ENCODE measurements around the gene MSH6.
A peak's percentile ranks its signal among the peaks of the same experiment; 100 is the strongest.

MSH6 gene, protein sequence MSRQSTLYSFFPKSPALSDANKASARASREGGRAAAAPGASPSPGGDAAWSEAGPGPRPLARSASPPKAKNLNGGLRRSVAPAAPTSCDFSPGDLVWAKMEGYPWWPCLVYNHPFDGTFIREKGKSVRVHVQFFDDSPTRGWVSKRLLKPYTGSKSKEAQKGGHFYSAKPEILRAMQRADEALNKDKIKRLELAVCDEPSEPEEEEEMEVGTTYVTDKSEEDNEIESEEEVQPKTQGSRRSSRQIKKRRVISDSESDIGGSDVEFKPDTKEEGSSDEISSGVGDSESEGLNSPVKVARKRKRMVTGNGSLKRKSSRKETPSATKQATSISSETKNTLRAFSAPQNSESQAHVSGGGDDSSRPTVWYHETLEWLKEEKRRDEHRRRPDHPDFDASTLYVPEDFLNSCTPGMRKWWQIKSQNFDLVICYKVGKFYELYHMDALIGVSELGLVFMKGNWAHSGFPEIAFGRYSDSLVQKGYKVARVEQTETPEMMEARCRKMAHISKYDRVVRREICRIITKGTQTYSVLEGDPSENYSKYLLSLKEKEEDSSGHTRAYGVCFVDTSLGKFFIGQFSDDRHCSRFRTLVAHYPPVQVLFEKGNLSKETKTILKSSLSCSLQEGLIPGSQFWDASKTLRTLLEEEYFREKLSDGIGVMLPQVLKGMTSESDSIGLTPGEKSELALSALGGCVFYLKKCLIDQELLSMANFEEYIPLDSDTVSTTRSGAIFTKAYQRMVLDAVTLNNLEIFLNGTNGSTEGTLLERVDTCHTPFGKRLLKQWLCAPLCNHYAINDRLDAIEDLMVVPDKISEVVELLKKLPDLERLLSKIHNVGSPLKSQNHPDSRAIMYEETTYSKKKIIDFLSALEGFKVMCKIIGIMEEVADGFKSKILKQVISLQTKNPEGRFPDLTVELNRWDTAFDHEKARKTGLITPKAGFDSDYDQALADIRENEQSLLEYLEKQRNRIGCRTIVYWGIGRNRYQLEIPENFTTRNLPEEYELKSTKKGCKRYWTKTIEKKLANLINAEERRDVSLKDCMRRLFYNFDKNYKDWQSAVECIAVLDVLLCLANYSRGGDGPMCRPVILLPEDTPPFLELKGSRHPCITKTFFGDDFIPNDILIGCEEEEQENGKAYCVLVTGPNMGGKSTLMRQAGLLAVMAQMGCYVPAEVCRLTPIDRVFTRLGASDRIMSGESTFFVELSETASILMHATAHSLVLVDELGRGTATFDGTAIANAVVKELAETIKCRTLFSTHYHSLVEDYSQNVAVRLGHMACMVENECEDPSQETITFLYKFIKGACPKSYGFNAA (N-terminal part only)

DNA sequence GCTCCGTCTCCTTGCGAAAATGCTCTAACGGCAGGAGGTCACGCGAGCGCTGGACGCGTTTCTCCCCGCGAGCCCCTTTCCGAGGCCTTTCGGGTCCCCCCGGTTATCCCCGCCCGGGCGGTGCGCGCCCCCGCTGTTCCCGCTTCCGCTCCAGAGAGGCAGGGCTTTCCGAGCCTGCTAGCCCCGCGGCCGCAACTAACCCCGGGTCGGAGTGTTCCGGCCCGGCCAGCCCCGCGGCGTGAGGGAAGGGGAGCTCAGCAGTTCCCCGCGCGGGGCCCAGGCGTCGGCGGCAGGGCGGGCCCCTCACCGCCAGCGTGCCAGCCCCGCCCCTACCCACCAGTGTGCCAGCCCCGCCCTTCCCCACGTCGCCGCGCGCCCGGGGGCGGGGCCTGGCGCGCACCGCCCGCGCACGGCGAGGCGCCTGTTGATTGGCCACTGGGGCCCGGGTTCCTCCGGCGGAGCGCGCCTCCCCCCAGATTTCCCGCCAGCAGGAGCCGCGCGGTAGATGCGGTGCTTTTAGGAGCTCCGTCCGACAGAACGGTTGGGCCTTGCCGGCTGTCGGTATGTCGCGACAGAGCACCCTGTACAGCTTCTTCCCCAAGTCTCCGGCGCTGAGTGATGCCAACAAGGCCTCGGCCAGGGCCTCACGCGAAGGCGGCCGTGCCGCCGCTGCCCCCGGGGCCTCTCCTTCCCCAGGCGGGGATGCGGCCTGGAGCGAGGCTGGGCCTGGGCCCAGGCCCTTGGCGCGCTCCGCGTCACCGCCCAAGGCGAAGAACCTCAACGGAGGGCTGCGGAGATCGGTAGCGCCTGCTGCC, at the start of gene MSH6:
Gene MSH6, plus strand, starts transcription at position 475 of the 815 bp plus-strand sequence. Its CDS starts 89 bp downstream, at position 564.
- DNase-seq, result peak; percentile 85

DNA sequence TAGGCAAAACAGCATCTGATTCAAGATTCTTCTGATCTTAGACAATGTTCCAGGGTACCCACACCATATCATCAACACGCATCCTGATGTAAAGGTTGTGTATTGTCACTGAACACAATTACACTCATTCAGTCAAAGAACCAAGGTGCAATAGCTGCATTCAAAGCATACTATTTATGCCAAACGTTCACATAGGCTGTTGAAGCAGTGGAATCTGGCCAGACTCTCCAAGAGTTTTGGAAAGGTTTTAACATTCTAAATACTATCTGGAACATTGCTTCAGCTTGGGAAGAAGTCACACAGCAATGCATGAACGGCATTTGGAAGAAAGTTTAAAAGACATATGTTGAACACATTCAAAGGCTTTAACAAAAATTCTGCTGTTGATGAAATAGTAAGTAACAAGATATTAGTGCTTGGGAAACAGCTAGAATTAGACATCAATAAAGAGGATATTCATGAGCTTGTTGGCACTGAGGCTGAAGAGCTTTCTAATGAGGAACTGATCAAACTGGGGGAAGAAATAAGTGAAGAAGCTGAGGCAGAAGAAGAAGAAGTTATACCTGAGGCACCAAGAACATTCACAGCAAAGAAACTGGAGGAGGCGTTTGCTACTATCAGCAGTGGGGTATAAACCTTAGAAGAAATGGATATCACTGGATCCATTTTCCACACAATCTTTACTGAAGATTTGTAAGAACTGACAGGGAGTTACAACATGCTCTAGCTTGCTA, 47.6 kb upstream of the MSH6 start:
- no peak for DNase-seq

DNA sequence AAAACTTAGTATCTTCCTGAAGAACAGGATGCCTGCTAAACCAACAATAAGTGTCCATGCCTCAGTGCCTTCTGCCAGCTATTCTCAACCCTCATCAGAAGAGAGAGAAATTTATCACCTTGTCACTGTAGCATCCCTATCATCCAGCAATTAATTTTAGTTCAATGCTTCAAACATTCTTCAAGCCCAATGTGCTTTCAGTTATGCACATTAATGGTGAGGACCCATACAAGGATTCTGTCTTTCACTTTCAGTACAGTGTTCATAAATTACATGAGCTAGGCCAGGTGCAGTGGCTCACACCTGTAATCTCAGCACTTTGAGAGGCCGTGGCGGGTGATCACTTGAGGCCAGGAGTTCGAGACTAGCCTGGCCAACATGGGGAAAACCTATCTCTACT, 47.0 kb upstream of the MSH6 start:
- DNase-seq, result no peak

- no peak for DNase-seq
These were observed 45.6 kb upstream of the MSH6 start for GRCh38 chr2:47737191-47737975.

DNA sequence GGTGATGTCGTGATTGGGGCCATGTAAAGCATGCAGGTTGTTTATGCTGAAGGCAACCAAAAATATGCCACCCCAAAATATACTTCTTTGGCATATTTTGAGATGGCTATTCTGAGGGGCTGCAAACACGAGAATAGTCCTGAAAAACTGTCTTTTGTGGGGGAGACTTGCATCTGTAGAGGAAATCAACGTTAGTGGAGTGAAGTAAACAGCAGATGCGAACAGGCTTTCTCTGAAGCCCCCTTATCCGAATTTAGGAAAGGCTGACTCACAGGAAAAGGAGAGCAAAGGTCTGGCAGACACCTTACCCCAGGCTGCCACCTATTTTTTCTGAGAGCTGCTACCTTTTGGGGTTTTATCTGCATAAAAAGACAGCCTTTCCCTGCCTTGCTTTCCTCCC, 44.6 kb upstream of the MSH6 start:
- no peak for DNase-seq

DNA sequence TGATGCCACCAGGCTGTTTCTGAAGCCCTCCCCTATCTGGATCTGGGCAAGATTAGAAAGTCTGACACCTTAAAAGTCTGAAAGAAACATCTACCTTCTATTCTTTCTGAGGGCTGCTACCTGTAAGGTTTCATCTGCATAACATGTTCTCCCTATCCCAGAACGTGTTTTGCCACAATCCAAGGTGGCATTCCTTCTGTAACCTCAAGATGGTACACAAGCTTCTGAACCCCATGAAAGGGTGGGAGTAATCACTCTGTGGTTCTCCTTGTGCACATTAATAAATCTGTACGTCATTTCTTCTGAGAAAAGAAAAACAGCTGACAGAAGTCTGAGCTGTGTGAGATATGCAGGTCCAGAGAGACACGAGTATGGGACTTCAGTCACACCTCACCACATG, 41.8 kb upstream of the MSH6 start:
- no peak for DNase-seq

- no peak for DNase-seq
These were observed 41.3 kb upstream of the MSH6 start for GRCh38 chr2:47741637-47742036.

DNA sequence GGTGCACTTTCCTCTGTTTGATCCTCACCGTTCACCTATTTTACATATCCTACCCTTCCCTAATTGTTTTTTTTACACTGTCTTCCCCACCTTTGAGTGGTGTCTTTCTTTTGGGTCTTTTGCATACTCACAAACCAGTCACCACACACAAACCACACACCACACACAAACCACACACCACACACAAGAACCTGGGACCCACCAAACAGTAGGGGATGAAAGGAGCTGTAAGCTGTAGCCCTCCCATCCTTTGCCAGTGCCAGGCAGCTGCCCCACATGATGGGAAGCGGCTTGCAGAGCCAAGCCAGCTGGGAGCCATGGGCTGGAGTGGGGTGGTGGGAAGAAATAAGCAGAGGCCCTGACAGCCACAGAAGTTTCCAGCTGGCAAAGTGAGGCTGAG, 38.9 kb upstream of the MSH6 start:
- DNase-seq, result no peak

GRCh38 chr2:47747878-47748277, 35.1 kb upstream of the MSH6 start:
- no peak for DNase-seq

- no peak for DNase-seq
These were observed 31.0 kb upstream of the MSH6 start for GRCh38 chr2:47751856-47752414.

GRCh38 chr2:47767497-47767844, 15.5 kb upstream of the MSH6 start:
- no peak for DNase-seq

DNA sequence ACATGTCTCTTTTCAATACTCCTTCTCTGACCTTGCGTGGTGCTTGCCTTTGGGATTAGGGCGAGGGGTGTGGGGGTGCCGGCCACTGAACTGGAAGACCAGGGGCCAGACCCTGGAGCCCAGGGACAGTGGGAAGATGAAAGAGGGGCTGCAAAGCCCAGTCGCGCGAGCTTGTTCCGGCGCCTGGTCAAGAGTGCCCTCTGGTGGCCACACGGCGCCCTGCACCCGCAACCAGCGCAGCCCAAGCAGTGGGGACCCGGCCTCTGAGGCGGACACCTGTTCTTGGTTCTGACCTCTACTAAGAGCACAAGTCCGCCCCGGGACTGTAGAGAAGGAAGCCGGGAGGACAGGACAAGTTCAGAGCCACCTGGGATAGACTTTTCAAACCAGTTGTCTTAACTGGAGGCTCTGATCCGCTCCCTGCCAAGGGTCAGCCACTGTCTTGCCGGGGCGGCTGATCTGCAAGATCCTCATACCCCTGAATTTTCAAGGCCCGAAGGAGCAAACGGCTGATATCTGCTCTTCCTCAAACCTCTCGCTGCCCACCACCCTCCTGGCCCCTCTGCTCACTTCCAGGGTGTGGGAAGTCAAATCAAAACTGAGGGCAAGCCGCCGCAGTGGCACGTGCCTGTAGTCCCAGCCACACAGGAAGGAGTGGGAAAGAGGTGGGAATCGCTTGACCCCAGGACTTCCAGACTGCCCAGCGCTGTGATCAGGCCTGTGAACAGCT, 14.9 kb upstream of the MSH6 start:
- peak; percentile 37 for DNase-seq

GRCh38 chr2:47769318-47769717, 13.6 kb upstream of the MSH6 start:
- DNase-seq, result no peak

- DNase-seq, result peak; percentile 84
These were observed 11.7 kb upstream of the MSH6 start for GRCh38 chr2:47771211-47771610.

GRCh38 chr2:47772343-47772742, 10.6 kb upstream of the MSH6 start:
- DNase-seq, result no peak

GRCh38 chr2:47774567-47774966, 8.4 kb upstream of the MSH6 start:
- no peak for DNase-seq

GRCh38 chr2:47777277-47777937, 5.5 kb upstream of the MSH6 start:
- DNase-seq, result no peak

DNA sequence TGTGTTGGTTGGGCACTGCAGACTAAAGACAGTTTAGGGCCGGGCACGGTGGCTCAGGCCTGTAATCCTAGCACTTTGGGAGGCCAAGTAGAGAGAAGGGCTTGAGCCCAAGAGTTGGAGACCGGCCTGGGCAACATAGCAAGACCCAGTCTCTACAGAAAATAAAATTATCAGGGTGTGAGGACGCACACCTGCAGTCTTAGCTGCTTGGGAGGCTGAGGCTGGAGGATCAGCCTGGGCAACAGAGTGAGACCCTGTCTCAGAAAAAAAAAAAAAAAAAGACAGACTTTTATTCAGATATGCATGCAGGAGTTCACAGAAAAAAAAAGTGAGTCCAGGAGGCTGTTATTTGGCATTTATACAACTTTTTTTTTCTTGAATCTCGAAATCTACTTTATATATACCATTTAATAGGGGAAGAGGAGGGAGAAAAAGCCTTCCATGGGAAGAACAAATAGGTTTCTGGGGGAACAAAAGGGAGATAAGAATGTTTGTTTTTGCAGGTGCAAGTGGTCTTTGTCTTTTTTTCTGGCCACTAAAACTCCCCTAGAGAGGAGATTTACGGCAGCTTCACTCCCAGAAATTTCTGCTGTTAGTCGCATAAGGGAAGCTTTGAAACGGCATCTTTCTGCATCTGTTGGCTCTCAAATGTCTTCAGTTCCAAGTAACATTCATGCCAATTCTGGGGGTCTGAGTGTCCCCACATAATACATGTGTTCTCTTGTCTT, 4.1 kb upstream of the MSH6 start:
- no peak for DNase-seq
